NCI-H1417 treated with DMSO at 0.1 percent for 48 hours (cell line): Measurements from ENCODE around the gene IRF5.

Source experiments
- DNase-seq: peaks from one replicate; lab custom pipeline; 2025; lab: John Stamatoyannopoulos, UW

The IRF5 gene, protein sequence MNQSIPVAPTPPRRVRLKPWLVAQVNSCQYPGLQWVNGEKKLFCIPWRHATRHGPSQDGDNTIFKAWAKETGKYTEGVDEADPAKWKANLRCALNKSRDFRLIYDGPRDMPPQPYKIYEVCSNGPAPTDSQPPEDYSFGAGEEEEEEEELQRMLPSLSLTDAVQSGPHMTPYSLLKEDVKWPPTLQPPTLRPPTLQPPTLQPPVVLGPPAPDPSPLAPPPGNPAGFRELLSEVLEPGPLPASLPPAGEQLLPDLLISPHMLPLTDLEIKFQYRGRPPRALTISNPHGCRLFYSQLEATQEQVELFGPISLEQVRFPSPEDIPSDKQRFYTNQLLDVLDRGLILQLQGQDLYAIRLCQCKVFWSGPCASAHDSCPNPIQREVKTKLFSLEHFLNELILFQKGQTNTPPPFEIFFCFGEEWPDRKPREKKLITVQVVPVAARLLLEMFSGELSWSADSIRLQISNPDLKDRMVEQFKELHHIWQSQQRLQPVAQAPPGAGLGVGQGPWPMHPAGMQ

DNA sequence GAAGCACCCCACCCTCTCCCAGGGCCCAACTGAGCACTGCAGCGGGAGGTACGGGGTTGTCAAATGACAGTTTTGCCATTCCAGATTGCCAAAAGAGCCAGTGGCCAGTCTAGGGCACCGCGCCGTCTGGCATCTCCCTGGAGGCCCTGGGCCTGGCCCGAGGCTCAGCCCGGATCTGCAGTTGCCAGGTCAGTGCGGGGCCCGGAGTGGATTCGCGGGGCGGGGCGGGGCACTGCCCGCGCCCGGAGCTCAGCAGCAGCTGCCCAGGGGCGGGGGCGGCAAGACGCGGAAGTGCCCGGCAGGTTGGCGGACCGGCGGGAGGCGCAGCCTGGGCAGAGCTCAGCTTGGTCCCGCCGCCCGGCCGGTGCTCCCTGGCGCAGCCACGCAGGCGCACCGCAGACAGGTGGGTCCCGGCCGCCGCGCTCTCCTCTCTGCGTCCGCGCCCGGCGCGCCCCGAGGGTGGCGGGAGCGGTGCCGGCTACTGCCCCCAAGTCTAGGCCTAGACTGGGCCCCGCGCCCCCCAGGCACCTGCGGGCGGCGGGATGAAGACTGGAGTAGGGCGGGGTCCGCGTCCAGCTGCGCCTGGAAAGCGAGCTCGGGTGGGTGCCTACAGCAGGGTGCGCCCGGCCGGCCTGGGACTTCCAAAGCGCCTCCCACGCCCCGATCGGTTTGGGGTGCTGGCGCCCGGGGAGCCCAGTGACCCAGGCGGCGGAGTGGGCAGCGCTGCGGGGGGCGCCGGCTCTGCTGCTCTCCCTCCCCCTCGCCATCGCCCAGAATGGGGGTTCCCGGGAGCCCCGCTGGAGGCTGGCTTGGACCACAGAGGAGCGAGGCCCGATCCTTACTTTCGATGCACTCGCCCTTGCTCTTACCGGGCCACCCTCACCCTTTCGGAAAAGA lies at the start of gene IRF5:
Gene IRF5 (plus strand): TSS at position 281 of the 897 bp plus-strand sequence. CDS start 4,155 bp downstream, outside the sequence.
- DNase-seq = no peak

DNA sequence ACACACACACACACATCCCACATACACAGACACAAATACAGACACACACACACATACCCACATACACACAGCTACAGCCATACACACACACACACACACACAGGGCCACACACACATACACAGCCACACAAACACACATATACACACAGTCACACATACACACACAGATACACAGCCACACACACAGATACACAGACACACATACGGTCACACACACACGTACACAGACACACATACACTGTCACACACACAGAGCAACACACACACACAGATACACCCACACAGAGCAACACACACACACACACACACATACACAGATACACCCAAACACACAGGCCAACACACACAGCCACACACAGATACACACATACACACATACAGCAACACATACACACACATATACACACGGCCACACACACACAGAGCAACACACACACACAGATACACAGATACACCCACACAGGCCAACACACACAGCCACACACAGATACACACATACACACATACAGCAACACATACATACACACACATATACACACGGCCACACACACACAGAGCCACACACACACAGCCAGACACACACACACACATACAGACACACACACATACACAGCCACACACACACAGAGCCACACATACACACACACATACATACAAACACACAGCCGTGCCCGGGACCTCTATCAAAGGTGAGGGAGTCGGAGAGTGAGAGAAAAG lies 49.5 kb upstream of the IRF5 start:
- DNase-seq = no peak

DNA sequence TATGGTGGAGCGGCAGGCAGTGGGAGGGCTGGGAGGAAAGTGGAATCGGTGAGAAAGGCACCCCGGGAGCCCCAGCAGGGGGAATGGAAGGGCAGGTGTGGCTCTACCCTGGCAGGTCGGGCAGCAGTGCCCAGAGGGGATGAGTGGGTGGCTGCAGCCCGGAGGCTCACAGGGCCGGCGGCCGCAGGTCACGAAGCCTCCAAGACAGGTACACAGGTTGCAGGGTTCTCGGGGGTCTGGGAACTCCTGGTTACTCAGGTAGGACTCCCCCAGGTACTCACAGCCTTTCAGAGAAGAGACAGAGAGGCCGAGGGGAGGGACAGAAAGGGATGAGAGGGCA lies 49.0 kb upstream of the IRF5 start:
- DNase-seq = no peak

DNA sequence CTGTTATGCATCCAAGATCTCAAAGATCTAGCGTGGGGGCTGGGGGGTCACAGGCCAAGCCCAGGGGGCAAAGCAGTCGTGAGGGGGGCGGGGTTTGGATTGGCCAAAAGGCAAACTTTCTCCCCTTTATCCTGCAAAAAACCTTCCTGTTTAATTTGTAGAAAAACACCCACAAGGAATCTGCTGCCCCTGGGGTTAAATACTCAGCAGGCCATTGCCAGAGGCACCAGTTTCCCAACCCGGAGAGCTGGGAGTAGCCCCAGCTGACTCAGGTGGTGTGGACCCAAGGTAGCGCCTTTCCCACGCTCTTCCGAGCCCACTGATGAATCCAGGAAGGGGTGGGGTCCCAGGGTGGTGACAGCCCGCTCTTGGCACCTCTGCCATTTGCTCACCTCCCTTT lies 48.6 kb upstream of the IRF5 start:
- no peak for DNase-seq

DNA sequence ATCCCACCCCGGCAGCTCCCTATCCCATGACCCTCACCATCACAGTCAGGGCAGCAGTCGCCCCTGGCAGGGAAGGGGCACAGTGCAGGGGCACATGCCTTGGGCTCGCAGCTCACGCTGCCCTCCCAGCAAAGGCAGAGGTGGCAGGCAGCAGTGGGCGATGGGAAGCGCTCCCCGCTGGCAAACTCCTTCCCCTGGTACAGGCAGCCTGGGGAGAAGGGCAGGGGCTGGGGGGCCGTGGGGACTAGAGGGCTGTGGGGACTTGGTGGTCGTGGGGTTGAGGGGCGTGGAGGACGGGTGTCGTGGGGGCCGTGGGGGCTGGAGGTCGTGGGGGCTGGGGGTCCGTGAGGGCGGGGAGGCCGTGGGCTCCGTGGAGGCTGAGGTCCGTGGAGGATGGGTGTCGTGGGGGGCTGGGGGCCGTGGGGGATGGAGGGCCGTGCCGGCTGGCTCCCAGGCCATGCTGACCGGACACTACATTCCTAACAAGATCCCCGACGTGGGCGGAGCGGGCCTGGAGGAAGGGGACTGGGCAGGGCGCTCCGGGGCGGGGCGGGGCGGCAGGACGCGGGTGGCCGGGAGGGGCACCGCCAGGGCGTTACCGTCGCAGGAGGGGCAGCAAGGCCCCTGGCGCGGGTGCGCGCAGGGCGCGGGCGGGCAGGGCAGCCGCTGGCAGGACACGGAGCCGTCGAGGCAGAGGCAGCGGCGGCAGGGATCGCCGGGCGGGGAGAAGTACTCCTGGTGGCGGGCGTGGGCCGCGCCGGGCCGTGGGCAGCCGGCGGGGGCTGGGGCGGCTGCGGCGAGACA lies 47.2 kb upstream of the IRF5 start:
- DNase-seq = no peak

DNA sequence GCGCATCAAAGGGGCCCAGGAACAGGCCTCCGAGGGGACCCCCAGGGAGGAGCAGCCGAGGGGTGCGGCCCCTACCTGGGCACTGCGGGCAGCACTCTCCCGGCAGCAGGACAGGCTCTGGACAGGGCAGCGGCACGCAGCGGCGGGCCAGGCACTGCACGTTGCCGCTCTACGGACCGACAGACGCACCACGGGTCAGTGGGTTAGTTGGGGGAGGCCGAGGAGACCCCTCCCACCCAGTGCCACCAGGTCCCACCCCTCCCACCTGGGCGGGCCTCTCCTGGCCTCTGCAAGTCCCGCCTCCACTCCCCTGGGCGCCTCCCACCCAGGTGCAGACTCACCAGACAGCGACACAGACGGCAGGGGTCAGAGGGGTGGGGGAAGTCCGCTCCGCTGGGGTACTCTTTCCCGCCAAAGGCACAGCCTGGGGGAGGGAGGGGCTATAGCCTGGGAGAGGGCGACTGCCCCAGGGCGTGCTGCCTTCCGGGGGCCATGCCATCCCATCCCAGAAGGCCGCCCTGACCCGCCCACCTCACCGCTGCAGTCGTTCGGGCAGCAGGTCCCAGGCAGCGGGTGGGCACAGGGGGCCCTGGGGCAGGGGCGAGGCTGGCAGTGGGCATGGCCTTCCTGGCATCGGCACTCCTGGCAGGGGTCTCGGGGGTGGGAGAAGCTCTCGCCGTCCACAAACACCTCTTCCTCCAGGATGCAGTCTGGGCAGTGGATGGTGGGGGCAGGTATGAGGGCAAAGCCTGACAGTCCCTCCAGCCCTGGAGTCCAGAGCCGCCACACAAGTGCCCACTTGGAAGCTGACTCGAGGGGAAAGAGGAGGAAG lies 46.4 kb upstream of the IRF5 start:
- no peak for DNase-seq

DNA sequence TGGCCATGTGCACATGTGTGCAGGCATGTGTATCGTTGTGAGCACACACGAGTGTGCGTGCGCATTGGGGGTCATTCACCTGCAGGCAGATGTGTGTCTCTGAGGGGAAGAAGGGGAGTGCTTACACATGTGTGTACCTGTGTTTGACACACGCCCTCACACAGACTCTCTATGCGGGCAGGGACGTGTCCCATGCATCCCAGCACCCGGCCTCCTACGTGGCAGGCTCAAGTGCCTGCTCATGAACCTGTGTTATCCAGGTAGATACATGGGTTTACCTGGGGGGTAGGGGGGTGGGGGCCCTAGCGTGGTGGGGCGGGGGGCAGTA lies 45.8 kb upstream of the IRF5 start:
- no peak for DNase-seq

DNA sequence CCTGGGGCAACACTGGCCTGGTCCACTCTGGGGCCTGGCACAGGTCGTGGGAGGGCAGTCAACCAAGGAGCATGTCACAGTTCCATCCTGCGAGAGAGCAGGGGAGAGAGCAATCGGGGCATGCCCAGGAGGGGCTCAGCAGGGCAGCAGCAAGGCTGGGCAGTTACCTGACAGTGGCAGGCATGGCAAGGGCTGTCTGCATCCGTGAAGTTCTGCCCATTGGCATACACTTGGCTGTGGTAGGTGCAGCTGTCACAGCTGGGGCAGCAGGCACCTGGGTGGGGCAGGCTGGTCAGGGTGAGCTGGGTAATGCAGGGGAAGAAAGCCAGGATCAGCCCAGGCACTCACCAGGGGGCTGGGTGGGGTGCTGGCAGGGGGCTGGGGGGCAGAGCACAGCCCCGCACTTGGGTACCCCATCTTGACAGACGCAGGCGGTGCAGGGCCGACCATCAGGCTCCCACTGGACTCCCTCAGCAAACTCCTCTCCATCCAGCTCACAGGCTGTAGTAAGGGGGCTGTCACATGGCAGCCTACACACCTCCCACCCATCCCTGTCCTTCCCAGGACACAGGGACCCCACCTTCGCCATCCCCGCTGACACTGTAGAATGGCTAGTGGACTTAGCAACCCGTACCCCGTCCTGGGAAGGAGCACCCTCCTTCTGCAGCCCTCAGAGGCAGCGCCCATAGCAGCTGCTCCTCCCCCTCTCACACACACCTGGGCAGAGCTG lies 45.0 kb upstream of the IRF5 start:
- DNase-seq = no peak

DNA sequence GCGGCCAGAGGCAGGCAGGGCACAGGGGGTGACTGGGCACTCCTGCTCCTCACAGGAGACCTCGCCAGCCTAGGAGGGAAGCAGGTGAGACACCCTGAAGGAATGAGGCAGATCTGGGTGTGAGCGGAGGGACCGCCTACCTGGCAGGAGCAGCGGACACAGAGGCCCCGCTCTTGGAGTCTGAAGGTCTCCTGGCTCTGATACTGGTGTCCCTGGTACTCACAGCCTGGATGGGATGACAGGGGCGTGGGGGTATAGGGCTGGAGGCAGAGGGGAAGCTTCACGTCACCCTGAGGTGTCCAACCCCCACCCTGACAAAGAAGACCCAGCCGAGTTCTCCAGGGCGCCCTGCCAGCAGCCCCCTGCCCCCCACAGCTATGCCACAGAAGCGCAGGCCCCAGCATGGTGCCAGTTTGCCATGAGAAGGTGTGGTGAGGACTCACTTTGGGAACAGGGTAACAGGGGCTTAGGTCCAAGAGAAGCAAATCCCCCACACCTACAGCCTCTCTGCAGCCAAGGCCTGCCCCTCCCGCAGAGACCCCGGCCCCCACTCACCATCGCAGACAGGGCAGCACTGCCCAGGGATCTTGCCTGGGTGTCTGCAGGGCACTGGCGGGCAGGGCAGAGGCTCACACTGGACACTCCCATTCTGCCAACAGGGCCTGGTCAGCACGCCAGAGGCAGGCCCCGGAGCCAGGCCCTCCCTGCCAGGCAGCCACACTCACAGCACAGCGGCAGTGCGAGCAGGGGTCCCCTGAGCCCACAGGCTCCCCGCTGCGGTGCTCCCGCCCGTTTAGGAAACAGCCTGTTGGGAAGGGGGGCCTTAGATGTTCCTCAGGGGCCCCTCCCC lies 44.3 kb upstream of the IRF5 start:
- DNase-seq = no peak

DNA sequence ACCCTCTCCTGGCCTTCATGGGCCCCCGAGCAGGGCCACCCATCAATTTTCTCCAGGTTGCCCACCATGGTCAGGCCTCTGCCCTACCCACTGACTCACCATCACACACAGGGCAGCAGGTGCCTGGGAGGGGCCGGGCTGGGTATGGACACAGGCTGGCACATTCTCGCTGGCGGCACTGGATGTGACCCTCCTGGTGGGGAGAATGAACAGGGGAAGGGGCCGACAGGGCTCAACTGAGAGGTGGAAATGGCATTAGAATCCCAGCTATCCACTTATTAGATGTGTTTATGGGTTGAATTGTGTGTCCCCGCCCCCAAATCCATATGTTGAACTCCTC lies 43.7 kb upstream of the IRF5 start:
- DNase-seq = no peak

DNA sequence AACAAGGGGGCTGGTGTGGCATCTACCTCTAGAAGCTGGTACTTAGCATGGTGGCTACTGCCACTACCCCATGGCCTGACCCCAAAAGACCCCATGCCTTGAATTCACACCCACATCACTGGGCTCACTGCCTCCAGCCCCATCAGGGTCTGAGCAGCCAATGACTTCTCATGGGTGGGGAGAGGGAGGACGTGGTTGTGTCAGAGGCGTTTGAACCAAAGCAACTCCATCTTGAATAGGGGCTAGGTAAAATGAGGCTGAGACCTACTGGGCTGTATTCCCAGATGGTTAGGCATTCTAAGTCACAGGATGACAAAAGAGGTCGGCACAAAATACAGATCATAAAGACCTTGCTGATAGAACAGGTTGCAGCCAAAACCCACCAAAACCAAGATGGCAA lies 42.4 kb upstream of the IRF5 start:
- no peak for DNase-seq

DNA sequence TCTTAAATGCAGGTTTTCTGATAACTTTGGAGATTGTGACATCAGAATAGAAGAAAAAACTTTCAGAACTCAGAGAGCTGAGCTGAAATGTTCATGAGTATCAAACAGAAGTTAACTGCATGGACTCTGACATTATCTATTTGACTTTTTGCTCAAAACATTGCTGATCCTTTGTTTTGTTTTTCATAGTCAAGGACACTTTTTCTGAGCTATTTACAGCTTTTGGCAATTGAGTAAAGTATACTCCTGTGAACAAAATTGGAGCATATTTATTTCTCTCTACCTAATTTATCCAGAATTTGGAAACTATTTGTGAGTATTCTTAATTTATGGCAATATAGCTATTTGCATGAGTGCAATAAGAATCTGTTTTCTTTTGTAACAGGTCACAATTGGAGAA lies 38.3 kb upstream of the IRF5 start:
- no peak for DNase-seq

DNA sequence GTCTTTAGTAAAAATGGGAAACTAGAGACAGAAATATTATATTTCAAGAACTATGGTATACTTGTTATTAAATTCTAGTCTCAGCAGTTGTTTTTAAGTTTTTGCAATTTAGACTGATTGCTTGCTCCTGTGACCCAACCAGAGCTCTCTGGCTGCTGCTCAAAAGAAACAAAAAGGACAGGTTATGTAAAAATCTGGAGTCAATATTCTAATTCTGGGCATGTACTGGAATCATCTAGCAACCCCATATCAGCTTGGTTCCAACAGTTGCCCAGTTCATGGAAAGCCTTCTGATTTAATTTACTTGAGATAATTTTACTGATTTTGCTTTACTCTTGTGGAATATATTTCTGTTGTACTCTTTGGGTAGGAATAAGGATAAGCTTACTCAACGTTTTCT lies 37.5 kb upstream of the IRF5 start:
- DNase-seq = no peak

DNA sequence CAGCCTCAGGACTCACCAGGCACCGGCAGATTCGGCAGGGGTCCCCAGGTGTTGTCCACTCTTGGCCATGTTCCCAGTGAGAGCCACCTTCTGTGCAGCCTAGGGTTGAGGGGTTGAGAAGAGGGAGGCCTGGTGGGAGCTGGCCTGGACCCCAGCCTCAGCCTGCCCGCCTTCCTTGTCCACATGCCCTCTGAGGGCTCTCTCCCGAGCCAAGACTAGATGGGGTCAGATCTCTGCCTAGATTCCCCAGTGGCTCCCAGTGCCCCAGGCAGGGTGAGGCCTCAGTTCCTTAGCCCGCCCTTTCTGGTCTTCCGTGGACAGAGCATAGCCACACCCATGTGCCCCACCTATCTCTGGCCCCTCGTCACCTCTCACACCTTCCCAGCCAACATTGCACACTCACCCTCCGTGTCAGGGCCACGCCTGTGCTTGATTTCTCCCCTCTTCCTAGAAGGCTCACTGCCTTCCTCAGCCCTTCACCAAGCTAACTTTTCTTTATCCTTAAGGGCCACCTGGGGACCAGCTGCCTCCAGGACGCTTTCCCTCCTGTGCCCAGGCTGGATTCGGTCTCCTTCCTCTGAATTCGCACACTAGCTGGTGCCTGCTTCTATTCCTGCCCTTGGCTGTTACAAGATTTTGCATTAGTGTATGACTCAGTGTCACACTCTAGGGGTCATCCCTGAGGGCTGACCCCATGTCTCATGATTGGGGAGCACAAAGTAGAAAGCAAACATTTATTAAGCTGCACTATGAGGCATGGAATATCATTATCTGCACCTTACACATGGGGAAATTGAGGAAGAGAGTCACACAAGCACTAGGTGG lies 34.8 kb upstream of the IRF5 start:
- DNase-seq = no peak

DNA sequence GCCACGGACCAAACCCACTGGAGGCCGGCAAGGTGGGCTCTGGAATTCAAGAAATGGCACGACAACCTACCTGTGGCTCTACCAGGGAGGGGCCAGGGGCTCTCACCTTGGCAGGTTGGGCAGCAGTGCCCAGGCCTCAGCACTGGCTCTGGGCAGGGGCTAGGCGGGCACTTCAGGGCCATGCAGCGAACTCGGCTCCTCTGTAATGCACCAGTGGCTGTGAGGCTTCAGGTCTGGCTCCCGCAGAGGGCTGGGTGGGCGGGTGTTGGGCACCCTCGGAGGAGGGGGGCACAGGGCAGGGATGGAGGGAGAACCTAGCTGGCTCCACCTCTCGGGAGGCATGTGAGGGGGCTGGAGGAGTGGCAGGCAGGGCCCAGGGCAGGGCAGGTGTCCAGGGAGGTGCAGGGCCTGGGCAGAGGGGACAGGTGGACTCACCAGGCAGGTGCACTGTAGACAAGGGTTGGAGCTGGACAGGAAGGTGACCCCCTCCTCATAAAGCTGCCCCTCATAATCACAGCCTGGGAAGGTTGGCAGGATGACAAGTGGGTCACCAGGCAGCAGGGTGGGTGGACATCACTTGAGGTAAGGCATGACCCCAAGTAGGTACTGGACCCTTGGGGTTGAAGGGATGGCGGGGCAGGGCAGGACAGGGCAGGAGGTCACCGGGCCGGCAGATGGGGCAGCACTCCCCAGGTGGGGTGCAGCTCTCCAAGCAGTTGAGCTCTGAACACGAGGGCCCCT lies 33.9 kb upstream of the IRF5 start:
- DNase-seq = no peak

DNA sequence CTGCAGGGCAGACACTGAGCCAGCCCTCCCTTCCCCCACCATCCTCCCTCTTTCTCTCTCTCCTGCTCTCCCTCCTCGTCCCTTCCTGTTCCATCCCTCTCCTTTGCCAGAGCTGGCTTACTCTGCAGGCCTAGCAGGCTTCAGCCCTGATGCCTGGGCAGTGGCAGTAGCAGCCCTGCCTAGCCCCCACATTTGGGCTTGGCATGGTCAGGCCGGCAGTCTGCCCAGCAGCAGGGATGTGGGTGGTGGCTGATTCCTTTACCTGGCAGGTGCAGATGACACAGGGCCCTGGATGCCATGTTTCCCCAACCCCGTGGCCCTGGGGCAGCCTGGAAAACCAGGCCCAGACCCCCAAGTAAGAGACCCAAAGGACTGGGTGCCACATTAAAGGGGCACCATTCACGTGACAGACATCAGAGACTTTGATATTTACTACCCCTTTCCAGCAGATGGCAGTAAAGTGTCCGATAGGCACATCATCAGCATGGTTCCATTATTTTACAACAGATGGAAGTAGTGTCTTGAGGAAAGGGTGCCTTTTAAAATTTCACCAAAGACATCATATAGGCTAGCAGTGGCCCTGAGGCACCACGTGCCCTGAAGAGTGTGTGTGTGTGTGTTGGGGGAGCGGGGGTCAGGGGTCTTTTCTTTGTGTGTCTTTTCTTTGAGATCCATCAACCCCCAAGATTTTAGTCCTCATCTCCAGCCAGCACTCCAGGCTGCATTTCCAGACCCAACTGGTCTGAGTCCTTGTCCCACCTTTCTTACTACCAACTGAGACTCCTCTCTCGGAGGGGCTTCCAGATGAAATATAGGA lies 33.1 kb upstream of the IRF5 start:
- DNase-seq = no peak
